A673 (cell line): ENCODE data around the gene ST6GALNAC5. TPM values are rescaled to one million over a fixed set of nuclear protein-coding genes. Genes with fewer than 3 reads are reported as not detected.

ENCODE experiments used
- BruUV-seq: library from RNA; stranded (reverse); fragments of 400-500 nt; replicated peaks from 2 replicates; lab custom pipeline; 2021; lab: Mats Ljungman, UMichigan
- CTCF ChIA-PET: fragments of 300-600 bp; sonication (Branson Sonifier 250); formaldehyde crosslinking; loops from one replicate; lab custom pipeline; 2022; ENCODE audit warnings: antibody characterized with exemption; lab: Charles Lee
- POLR2A ChIA-PET: fragments of 300-600 bp; sonication (Branson Sonifier 250); formaldehyde crosslinking; loops from one replicate; lab custom pipeline; 2022; ENCODE audit warnings: antibody characterized with exemption; ENCODE audit not compliant: low non-redundant PET; lab: Charles Lee
- DNase-seq: peaks from one replicate; pipeline ENCODE4 v3.0.0-alpha.2; 2015; ENCODE audit warnings: low spot score
- H3K27ac ChIP-seq: fragments of 200-600 bp; sonication (generic); 2 replicates; pipeline ENCODE4 v1.5.1; 2016; ENCODE audit warnings: mixed run types, low read depth, mild to moderate bottlenecking, mixed read lengths, antibody characterized with exemption, low read length; ENCODE audit not compliant: poor library complexity, severe bottlenecking
- H3K27me3 ChIP-seq: fragments of 200-600 bp; sonication (generic); replicated peaks from 2 replicates; pipeline ENCODE4 v1.6.1; 2017; ENCODE audit warnings: mixed run types, low read depth, mild to moderate bottlenecking, mixed read lengths, antibody characterized with exemption, low read length; ENCODE audit not compliant: insufficient read depth, poor library complexity
- H3K36me3 ChIP-seq: fragments of 200-600 bp; sonication (generic); 2 replicates; pipeline ENCODE4 v1.6.1; 2016; ENCODE audit warnings: mixed run types, mild to moderate bottlenecking, mixed read lengths, antibody characterized with exemption, low read length; ENCODE audit not compliant: insufficient read depth, poor library complexity, severe bottlenecking
- H3K4me1 ChIP-seq: fragments of 200-600 bp; sonication (generic); 2 replicates; pipeline ENCODE4 v1.6.1; 2017; ENCODE audit warnings: mixed run types, mild to moderate bottlenecking, mixed read lengths, antibody characterized with exemption, low read length; ENCODE audit not compliant: insufficient read depth, poor library complexity, severe bottlenecking
- H3K4me3 ChIP-seq: fragments of 200-600 bp; sonication (generic); 2 replicates; pipeline ENCODE4 v1.5.1; 2016; ENCODE audit warnings: low read depth, mixed run types, mild to moderate bottlenecking, mixed read lengths, low read length; ENCODE audit not compliant: poor library complexity, severe bottlenecking
- H3K9me3 ChIP-seq: fragments of 200-600 bp; sonication (generic); 2 replicates; pipeline ENCODE4 v1.6.1; 2016; ENCODE audit warnings: mixed run types, low read depth, mild to moderate bottlenecking, mixed read lengths, antibody characterized with exemption, low read length; ENCODE audit not compliant: poor library complexity, severe bottlenecking
- CTCF ChIP-seq: fragments of 300-800, 200-600 bp; sonication (generic); conservative IDR thresholded peaks from 2 replicates; pipeline ENCODE4 v1.5.1; 2017; ENCODE audit warnings: low read depth, mild to moderate bottlenecking, antibody characterized with exemption, low read length, moderate library complexity, mixed read lengths
- EZH2 ChIP-seq: fragments of 200-600 bp; sonication (generic); IDR thresholded peaks from 2 replicates; pipeline ENCODE4 v1.6.1; 2017; ENCODE audit warnings: borderline replicate concordance, low read depth, mild to moderate bottlenecking, mixed read lengths, antibody characterized with exemption, low read length; ENCODE audit not compliant: poor library complexity, severe bottlenecking
- intact Hi-C: fragments of 100-400 bp; cut with micrococcal nuclease; formaldehyde crosslinking; loops from one replicate; pipeline ENCODE4 v1.10.0; 2022; ENCODE audit not compliant: unreplicated experiment
- total RNA-seq: library from RNA; stranded (reverse); gene quantifications from 2 replicates; pipeline ENCODE4 v1.2.3, GENCODE V29; 2021

Gene ST6GALNAC5
- total RNA-seq, 1 experiment from 2014 or later = not detected

GRCh38 chr1:76950306-76950705 is 83.0 kb downstream of the ST6GALNAC5 start:
- Histone ChIP-seq H3K36me3 (no peaks in the 10 kb centered on the region), H3K4me1 (no peaks in the 10 kb centered on the region), H3K9me3 (no peaks in the 10 kb centered on the region), H3K4me3 (no peak overlapping the region), H3K27ac (no peak overlapping the region), H3K27me3 (peaks cover 6% of the 10 kb centered on the region)
- intact Hi-C loops = no loop called here
- ChIA-PET CTCF (no interaction called here), POLR2A (no interaction called here)
- DNase-seq = no peak
- BruUV-seq = no TSS peak
- TF ChIP-seq EZH2 (no peak), CTCF (no peak)

- TF ChIP-seq CTCF = no peak
- no peak for TF ChIP-seq EZH2
- Histone ChIP-seq H3K4me1 (no peaks in the 10 kb centered on the region), H3K36me3 (no peaks in the 10 kb centered on the region), H3K27me3 (peaks cover 3% of the 10 kb centered on the region), H3K27ac (no peak overlapping the region), H3K9me3 (no peaks in the 10 kb centered on the region), H3K4me3 (no peak overlapping the region)
- no peak for DNase-seq
- ChIA-PET CTCF (no interaction called here), POLR2A (no interaction called here)
- intact Hi-C loops = no loop called here
- BruUV-seq = no TSS peak
These were observed 83.9 kb downstream of the ST6GALNAC5 start for GRCh38 chr1:76951153-76951552.

GRCh38 chr1:76955652-76956051 is 88.4 kb downstream of the ST6GALNAC5 start:
- no peaks in the 10 kb centered on the region for H3K4me1 ChIP-seq
- no peaks in the 10 kb centered on the region for H3K9me3 ChIP-seq
- DNase-seq = no peak
- H3K27me3 ChIP-seq = no peaks in the 10 kb centered on the region
- ChIA-PET POLR2A (no interaction called here), CTCF (no interaction called here)
- H3K4me3 ChIP-seq = no peak overlapping the region
- no peak for TF ChIP-seq CTCF
- TF ChIP-seq EZH2 = no peak
- no peaks in the 10 kb centered on the region for H3K36me3 ChIP-seq
- BruUV-seq = no TSS peak
- intact Hi-C loops = no loop called here
- H3K27ac ChIP-seq = no peak overlapping the region
